K562 treated with DMSO at 1 percent for 24 hours (cell line): ENCODE results near the gene COL4A5. TPM values are rescaled to one million over a fixed set of nuclear protein-coding genes. Genes with fewer than 3 reads are reported as not detected.

Experiments used
- total RNA-seq: library from RNA; unstranded; fragments of 300-600 nt; gene quantifications from 2 replicates; pipeline ENCODE4 v1.2.3, GENCODE V29; 2022; ENCODE audit warnings: low read depth; ENCODE audit not compliant: insufficient read depth

The COL4A5 gene
- 1.5 and 3.0 TPM in 2 replicates for total RNA-seq

GRCh38 chrX:108439426-108439942 lies at the start of gene COL4A5:
COL4A5 (plus strand) TSS chrX:108439838; CDS start chrX:108440126, 288 bp downstream.

GRCh38 chrX:108438110-108438623 lies 1.5 kb upstream of the COL4A5 start, which contains the start of gene COL4A6:
COL4A6 (minus strand) TSS chrX:108438422; CDS start chrX:108438196, 226 bp downstream.

GRCh38 chrX:108736509-108737479 lies 297.2 kb downstream of the COL4A5 start, which contains the start of gene IRS4:
IRS4 (minus strand) TSS chrX:108736563.

Other genes starting within 250 kb of the COL4A5 start
- not detected in 2 replicates for gene COL4A6, start 1.4 kb upstream of the COL4A5 start, total RNA-seq